NCI-H1694 treated with DMSO at 0.1 percent for 48 hours (cell line): ENCODE measurements around the gene ATP10A.
A peak's percentile ranks its signal among the peaks of the same experiment; 100 is the strongest.
"Not testable (repeated sequence)": the region's sequence is repeated elsewhere in the genome, so short reads cannot be mapped to it uniquely, and the experiment has no call there.

Experiments
- DNase-seq: peaks from one replicate; lab custom pipeline; 2025; lab: John Stamatoyannopoulos, UW

ATP10A gene

GRCh38 chr15:25856059-25856458 is 7.1 kb downstream of the ATP10A start:
- DNase-seq: not testable (repeated sequence)

- DNase-seq: no peak
These were observed 10.2 kb downstream of the ATP10A start for GRCh38 chr15:25852661-25853524.

- no peak for DNase-seq
These were observed 11.1 kb downstream of the ATP10A start for GRCh38 chr15:25852027-25852426.

- DNase-seq: no peak
These were observed 12.7 kb downstream of the ATP10A start for GRCh38 chr15:25850154-25851111.

- DNase-seq: no peak
These were observed 13.8 kb downstream of the ATP10A start for GRCh38 chr15:25849157-25849921.

- DNase-seq: no peak
These were observed 14.4 kb downstream of the ATP10A start for GRCh38 chr15:25848784-25849156.

- no peak for DNase-seq
These were observed 14.8 kb downstream of the ATP10A start for GRCh38 chr15:25848325-25848724.

- DNase-seq: peak; percentile 41
These were observed 16.1 kb downstream of the ATP10A start for GRCh38 chr15:25847051-25847450.

- DNase-seq: no peak
These were observed 16.8 kb downstream of the ATP10A start for GRCh38 chr15:25846377-25846776.

- DNase-seq: no peak
These were observed 18.0 kb downstream of the ATP10A start for GRCh38 chr15:25844981-25845680.

- DNase-seq: no peak
These were observed 18.6 kb downstream of the ATP10A start for GRCh38 chr15:25844542-25844941.

- DNase-seq: no peak
These were observed 19.1 kb downstream of the ATP10A start for GRCh38 chr15:25844076-25844475.

- no peak for DNase-seq
These were observed 23.4 kb downstream of the ATP10A start for GRCh38 chr15:25839638-25840156.

- no peak for DNase-seq
These were observed 24.3 kb downstream of the ATP10A start for GRCh38 chr15:25838871-25839195.

- DNase-seq: no peak
These were observed 24.8 kb downstream of the ATP10A start for GRCh38 chr15:25838191-25838870.

GRCh38 chr15:25832158-25832557 is 31.0 kb downstream of the ATP10A start:
- no peak for DNase-seq

GRCh38 chr15:25830844-25831451 is 32.2 kb downstream of the ATP10A start:
- no peak for DNase-seq

- no peak for DNase-seq
These were observed 34.1 kb downstream of the ATP10A start for GRCh38 chr15:25829073-25829472.

GRCh38 chr15:25825207-25825606 is 37.9 kb downstream of the ATP10A start:
- DNase-seq: no peak

GRCh38 chr15:25824618-25825017 is 38.5 kb downstream of the ATP10A start:
- DNase-seq: no peak
